ENCODE results near the gene KCNK4. TPM values are rescaled to one million over a fixed set of nuclear protein-coding genes. Genes with fewer than 3 reads are reported as not detected.

Gene KCNK4
- total RNA-seq, 1 donor from 2014 or later: 0.44 TPM

DNA sequence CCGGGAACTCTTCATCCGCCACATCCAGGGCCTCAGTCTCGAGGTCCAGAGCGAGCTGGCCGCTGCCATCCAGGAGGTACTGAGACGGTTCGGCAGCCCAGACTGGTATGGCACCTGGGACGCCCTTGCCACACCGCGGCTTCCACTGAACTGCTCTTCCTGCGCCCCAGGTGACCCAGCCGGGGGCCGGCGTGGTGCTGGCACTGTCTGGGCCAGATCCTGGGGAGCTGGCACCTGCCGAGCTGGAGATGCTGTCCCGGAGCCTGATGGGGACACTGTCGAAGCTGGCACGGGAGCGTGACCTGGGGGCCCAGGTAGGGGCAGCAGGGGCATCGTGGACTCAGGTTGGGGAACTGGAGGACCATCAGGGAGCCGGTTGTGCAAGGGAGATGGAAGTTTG lies 50.3 kb downstream of the KCNK4 start:
- intact Hi-C loops (cut with micrococcal nuclease): loop anchor here (2.0 kb wide), 2 partner anchors 57 to 101 kb away; partner anchors contain the start of genes BAD, FKBP2 and GPR137
- POLR2A ChIA-PET: interaction anchor here (0.5 to 5.3 kb wide), 12 partner anchors 10 to 494 kb away, joined by 3 to 94 read pairs (median 10); partner anchors contain the start of genes BAD, ESRRA, FKBP2 and PRDX5
- H3K4me1 Mint-ChIP-seq: peaks cover 57% of the 10 kb centered on the region
- TF ChIP-seq, protein P1, sequence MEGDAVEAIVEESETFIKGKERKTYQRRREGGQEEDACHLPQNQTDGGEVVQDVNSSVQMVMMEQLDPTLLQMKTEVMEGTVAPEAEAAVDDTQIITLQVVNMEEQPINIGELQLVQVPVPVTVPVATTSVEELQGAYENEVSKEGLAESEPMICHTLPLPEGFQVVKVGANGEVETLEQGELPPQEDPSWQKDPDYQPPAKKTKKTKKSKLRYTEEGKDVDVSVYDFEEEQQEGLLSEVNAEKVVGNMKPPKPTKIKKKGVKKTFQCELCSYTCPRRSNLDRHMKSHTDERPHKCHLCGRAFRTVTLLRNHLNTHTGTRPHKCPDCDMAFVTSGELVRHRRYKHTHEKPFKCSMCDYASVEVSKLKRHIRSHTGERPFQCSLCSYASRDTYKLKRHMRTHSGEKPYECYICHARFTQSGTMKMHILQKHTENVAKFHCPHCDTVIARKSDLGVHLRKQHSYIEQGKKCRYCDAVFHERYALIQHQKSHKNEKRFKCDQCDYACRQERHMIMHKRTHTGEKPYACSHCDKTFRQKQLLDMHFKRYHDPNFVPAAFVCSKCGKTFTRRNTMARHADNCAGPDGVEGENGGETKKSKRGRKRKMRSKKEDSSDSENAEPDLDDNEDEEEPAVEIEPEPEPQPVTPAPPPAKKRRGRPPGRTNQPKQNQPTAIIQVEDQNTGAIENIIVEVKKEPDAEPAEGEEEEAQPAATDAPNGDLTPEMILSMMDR (IDR thresholded peaks at IDR 0.05): no peak
- peak overlapping the region; percentile 90 for H3K4me3 Mint-ChIP-seq
- peak overlapping the region; percentile 94 for H3K27ac Mint-ChIP-seq
- peaks cover 44% of the 10 kb centered on the region for H3K36me3 Mint-ChIP-seq (ENCODE audit: low read depth)
- ATAC-seq (ENCODE audit: low read depth): no peak
- no peaks in the 10 kb centered on the region for H3K9me3 Mint-ChIP-seq
- no peak for DNase-seq
- H3K27me3 Mint-ChIP-seq: no peaks in the 10 kb centered on the region
- CTCF ChIA-PET: interaction anchor here (1.0 to 9.2 kb wide), 7 partner anchors 10 to 137 kb away, joined by 3 to 69 read pairs (median 4); partner anchors contain the start of genes PRDX5 and TRMT112

DNA sequence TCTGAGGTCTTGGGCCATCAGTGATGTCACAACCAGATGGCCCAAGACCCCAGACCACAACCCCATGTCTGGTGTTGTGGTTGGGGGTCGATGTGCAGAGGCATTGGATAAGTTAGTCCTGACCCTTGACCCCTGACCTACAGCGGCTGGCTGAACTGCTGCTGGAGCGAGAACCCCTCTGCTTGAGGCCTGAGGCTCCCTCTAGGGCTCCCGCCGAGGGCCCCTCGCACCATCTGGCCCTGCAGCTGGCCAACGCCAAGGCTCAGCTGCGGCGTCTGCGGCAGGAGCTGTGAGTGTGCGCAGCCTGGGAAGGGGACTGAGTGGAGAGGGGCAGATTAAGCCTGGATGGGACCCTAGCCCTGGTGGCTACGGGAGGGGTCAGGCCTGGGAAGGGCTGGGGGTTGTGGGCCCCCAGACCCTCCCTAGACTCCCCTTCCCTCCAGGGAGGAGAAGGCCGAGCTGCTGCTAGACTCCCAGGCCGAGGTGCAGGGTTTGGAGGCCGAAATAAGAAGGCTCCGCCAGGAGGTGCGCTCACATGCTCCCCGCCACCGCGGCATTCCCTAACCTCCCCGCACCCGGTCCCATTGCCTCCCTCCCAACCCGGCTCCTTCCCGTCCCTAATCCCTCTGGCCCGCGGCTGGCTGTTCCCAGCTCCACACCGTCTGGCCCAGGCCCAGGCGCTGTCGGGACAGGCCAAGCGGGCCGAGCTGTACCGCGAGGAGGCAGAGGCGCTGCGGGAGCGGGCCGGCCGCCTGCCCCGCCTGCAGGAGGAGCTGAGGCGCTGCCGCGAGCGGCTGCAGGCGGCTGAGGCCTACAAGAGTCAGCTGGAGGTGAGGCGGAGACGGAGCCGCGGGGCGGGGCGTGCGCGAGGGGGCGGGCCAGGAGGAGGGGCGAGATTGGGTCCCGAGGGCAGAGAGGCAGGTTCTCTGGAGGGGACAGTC lies 51.0 kb downstream of the KCNK4 start:
- Mint-ChIP-seq H3K9me3 (no peaks in the 10 kb centered on the region), H3K4me3 (peak overlapping the region; percentile 19), H3K27ac (no peak overlapping the region), H3K36me3 (ENCODE audit: low read depth) (peaks cover 46% of the 10 kb centered on the region), H3K4me1 (peaks cover 54% of the 10 kb centered on the region), H3K27me3 (no peaks in the 10 kb centered on the region)
- POLR2A ChIA-PET: interaction anchor here (0.5 to 5.3 kb wide), 15 partner anchors 9 to 919 kb away, joined by 3 to 94 read pairs (median 5); partner anchors contain the start of genes ESRRA, PRDX5, RPS6KA4 and TRMT112
- ATAC-seq (ENCODE audit: low read depth) (peak; percentile 51), DNase-seq (peak; percentile 87)
- intact Hi-C loops (cut with micrococcal nuclease): loop anchor here (1.0 to 2.0 kb wide), 3 partner anchors 57 to 101 kb away; partner anchors contain the start of genes BAD, FKBP2 and GPR137
- TF ChIP-seq, protein P1 (IDR thresholded peaks at IDR 0.05): no peak
- CTCF ChIA-PET: interaction anchor here (0.7 to 9.2 kb wide), 10 partner anchors 10 to 138 kb away, joined by 3 to 69 read pairs (median 4); partner anchors contain the start of genes PRDX5 and TRMT112

DNA sequence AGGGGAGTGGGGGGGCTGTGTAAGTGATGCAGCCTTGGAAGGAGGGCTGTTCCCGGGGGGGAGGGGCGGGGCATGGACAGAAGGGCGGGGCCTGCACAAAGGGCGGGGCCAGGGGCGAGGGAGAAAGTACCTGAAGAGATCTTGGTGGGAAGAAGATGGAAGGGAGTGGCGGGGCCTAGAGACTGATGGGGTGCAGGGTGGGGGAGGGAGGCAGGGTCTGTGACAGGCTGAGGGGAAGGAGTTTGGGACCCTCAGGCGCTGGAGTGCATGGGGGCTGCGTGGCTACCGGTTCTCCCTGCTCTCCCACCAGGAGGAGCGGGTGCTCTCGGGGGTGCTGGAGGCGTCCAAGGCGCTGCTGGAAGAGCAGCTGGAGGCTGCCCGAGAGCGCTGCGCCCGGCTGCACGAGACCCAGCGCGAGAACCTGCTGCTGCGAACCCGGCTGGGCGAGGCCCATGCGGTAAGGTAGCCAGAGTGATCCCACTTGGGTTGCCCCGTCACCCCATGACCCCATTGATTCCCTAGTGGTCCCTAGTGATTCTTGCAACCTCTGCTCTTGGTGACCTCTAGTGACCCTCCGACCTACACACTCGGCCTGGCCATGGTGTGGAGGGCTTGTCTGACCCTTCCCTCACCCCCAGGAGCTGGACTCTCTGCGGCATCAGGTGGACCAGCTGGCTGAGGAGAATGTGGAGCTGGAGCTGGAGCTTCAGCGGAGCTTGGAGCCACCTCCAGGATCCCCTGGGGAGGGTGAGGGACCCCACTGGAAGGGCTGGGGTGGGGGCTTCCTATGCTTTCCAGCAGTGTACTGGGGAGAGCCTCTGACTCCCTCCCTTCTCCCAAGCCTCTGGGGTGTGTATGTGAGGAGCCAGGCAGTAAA lies 52.0 kb downstream of the KCNK4 start:
- DNase-seq: no peak
- Mint-ChIP-seq H3K4me3 (no peak overlapping the region), H3K9me3 (no peaks in the 10 kb centered on the region), H3K4me1 (peaks cover 45% of the 10 kb centered on the region), H3K27me3 (no peaks in the 10 kb centered on the region), H3K27ac (no peak overlapping the region), H3K36me3 (ENCODE audit: low read depth) (peaks cover 44% of the 10 kb centered on the region)
- CTCF ChIA-PET: interaction anchor here (0.7 to 9.2 kb wide), 7 partner anchors 11 to 139 kb away, joined by 3 to 69 read pairs (median 4); partner anchors contain the start of genes PRDX5 and TRMT112
- POLR2A ChIA-PET: interaction anchor here (0.6 to 5.3 kb wide), 9 partner anchors 8 to 918 kb away, joined by 3 to 94 read pairs (median 5); partner anchors contain the start of genes PRDX5, RPS6KA4 and TRMT112
- ATAC-seq (ENCODE audit: low read depth): no peak
- TF ChIP-seq, protein P1 (IDR thresholded peaks at IDR 0.05): no peak
- intact Hi-C loops (cut with micrococcal nuclease): loop anchor here (1.0 kb wide), 1 partner anchor 98 kb away; no protein-coding TSS in a partner anchor

DNA sequence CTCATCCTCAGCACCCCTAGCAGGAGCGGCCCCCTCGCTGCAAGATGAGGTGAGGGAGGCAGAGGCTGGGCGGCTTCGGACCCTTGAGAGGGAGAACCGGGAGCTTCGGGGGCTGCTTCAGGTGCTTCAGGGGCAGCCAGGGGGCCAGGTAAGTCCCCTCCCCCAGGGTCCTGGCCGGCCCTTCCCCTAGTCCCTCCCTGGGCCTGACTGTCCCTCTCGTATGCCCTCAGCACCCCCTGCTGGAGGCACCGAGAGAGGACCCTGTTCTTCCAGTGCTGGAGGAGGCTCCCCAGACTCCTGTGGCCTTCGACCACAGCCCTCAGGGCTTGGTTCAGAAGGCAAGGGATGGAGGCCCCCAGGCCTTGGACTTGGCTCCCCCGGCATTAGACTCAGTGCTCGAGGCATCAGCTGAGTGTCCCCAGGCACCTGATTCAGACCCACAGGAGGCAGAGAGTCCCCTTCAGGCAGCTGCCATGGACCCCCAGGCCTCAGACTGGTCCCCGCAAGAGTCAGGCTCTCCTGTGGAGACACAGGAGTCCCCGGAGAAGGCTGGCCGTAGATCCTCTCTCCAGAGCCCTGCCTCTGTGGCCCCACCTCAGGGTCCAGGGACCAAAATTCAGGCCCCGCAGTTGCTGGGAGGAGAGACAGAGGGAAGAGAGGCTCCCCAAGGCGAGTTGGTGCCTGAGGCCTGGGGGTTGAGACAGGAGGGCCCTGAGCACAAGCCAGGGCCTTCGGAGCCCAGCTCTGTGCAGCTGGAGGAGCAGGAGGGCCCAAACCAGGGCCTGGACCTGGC lies 52.9 kb downstream of the KCNK4 start:
- no peak for ATAC-seq (ENCODE audit: low read depth)

More for the DNA sequence above, 52.9 kb downstream of the KCNK4 start:
- TF ChIP-seq, protein P1 (IDR thresholded peaks at IDR 0.05): no peak
- Mint-ChIP-seq H3K36me3 (ENCODE audit: low read depth) (peaks cover 48% of the 10 kb centered on the region), H3K4me3 (no peak overlapping the region), H3K4me1 (peaks cover 41% of the 10 kb centered on the region), H3K27ac (no peak overlapping the region), H3K27me3 (no peaks in the 10 kb centered on the region), H3K9me3 (no peaks in the 10 kb centered on the region)
- ChIA-PET POLR2A (interaction anchor here (0.9 to 2.4 kb wide), 5 partner anchors 9 to 39 kb away, joined by 3 to 8 read pairs (median 3); partner anchors contain the start of genes ESRRA, PRDX5 and TRMT112), CTCF (interaction anchor here (3.4 to 9.2 kb wide), 2 partner anchors 11 to 27 kb away, joined by 19 to 69 read pairs; partner anchors contain the start of genes PRDX5 and TRMT112)
- no peak for DNase-seq
- intact Hi-C loops (cut with micrococcal nuclease): no loop called here
